GM18505 (cell line): Measurements from ENCODE around the gene ATP2B2.

Experiments
- ATAC-seq: cut with Tn5 transposase; IDR thresholded peaks from one replicate; pipeline ENCODE4 v1.9.1; 2021; ENCODE audit not compliant: unreplicated experiment
- POLR2A ChIP-seq: IDR thresholded peaks from 4 replicates; pipeline ENCODE4 v1.6.1; 2011; ENCODE audit warnings: borderline replicate concordance; ENCODE audit not compliant: insufficient read depth, insufficient read length; ENCODE audit errors: extremely low read depth

The ATP2B2 gene

GRCh38 chr3:10432156-10432845 lies 73.1 kb downstream of the ATP2B2 start:
- ATAC-seq: no peak
- no peak for TF ChIP-seq POLR2A

GRCh38 chr3:10430805-10431204 lies 74.6 kb downstream of the ATP2B2 start:
- no peak for ATAC-seq
- TF ChIP-seq POLR2A: no peak

GRCh38 chr3:10428406-10429091 lies 76.8 kb downstream of the ATP2B2 start:
- no peak for TF ChIP-seq POLR2A
- no peak for ATAC-seq

- no peak for ATAC-seq
- no peak for TF ChIP-seq POLR2A
These were observed 78.8 kb downstream of the ATP2B2 start for GRCh38 chr3:10426346-10427220.

DNA sequence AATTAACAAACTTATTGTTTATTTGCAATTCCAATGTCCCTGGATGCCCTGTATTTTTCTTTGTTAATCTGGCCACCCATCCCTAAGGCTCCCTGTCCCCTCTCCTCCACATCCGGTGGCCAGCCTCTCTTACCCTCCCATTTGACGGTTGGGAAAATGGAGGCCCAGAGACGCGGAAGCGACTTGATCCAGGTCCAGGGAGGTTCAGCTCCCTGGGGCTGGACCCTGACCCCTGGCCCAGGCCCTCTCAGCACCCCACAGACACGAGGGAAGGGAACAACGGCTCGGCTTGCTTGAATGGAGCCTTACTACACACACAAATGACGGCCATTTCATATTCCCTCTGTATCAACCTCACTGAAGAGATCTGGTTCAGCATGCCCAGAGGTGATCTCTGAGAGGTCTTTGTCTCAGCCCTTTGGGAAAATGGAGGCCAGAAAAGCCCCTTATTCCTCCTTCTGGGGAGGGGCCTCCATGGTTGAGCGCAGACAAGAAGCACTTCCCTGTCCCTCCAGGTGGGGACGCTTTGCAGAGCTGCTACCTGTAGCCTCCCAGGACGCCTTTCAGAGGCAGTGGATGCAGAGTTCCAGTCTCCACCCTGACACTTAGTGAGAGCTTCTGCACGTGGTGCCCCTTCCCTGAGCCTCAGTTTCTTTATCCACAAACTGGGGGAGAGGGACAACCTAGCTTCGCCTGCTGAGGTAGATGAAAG lies 82.1 kb downstream of the ATP2B2 start:
- ATAC-seq: no peak
- no peak for TF ChIP-seq POLR2A

DNA sequence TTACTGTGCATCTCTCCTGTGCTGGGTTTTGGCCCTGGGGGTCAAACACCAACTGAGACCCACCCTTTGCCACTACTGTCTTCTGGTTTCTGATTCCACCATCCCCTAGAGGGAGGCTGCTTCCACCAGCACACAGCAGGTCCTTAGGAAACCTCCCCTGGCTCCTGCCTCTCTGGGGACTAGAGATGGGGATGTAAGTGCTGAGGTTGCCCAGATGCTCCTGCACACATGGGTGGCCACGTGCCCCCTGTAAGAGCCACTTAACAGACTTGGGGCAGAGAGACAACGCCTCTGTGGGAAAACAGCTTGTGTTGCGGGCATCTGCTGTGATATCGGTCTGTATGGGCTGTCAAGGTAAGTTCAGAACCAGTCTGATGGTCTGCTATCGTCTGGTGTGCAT lies 83.4 kb downstream of the ATP2B2 start:
- no peak for ATAC-seq
- no peak for TF ChIP-seq POLR2A

GRCh38 chr3:10420745-10421475 lies 84.5 kb downstream of the ATP2B2 start:
- no peak for ATAC-seq
- TF ChIP-seq POLR2A: no peak

DNA sequence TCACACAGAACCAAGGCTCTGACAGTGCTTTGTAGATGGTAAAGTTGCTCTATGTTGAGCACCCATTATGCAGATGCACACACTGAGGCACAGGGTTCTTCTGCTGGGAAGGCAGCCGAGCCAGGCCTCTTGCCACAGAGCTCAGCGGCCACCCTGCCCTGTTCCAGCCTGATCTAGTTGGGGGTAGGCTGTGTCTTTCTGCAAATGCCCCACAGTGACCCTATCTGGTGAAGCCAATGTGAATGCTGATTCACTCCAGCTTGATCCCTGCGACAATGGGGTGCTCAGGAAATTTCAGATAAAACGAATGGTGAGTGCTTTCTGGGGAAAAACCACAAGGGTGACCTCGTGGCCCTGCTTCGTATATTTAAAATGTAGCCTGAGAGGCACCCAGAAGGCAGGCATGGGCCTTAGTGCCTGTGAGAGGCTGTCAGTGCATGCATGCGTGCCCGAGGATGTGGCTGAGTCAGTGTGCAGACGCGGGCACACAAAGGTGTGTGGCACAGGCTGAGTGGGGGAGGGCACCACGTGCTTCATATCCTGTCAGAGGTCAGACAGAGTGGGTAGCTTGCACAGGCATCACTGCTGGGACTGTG lies 85.7 kb downstream of the ATP2B2 start:
- no peak for ATAC-seq
- no peak for TF ChIP-seq POLR2A

GRCh38 chr3:10417847-10418246 lies 87.5 kb downstream of the ATP2B2 start:
- no peak for ATAC-seq
- TF ChIP-seq POLR2A: no peak

DNA sequence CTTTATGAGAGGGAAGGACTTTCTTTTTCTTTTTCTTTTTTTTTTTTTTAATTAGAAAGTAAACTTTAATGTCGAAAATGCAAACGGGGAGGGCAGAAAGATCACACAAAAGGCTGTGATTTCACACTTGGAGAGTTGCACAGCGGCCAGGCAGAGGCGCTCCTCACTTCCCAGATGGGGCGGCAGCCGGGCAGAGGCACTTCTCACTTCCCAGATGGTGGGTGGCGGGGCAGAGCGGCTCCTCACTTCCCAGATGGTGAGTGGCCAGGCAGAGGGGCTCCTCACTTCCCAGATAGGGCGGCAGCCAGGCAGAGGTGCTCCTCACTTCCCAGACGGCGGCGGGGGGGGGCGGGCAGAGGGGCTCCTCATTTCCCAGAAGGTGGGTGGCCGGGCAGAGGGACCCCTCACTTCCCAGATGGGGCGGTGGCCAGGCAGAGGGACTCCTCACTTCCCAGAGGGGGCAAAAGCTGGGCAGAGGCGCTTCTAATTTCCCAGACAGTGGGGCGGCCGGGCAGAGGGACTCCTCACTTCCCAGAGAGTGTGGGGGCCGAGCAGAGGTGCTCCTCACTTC lies 88.6 kb downstream of the ATP2B2 start:
- TF ChIP-seq POLR2A: no peak
- no peak for ATAC-seq

GRCh38 chr3:10413041-10413440 lies 92.3 kb downstream of the ATP2B2 start:
- no peak for ATAC-seq
- no peak for TF ChIP-seq POLR2A
